ENCODE results near the gene ASB3.

Gene ASB3

GRCh38 chr2:53701221-53701620 is 85.5 kb downstream of the ASB3 start:
- TF ChIP-seq SIN3A (IDR thresholded peaks at IDR 0.05; ENCODE audit: borderline replicate concordance, insufficient read depth, low read length) (no peak), TAF1 (IDR thresholded peaks at IDR 0.05; ENCODE audit: borderline replicate concordance, insufficient read depth, low read length) (no peak), FOXP2 (optimal IDR thresholded peaks at IDR 0.05; ENCODE audit: borderline replicate concordance, extremely low read depth, extremely low read length, insufficient read depth) (no peak), POLR2AphosphoS5 (IDR thresholded peaks at IDR 0.05; ENCODE audit: low read depth, low read length) (no peak)
- TF ChIP-seq, protein P1, sequence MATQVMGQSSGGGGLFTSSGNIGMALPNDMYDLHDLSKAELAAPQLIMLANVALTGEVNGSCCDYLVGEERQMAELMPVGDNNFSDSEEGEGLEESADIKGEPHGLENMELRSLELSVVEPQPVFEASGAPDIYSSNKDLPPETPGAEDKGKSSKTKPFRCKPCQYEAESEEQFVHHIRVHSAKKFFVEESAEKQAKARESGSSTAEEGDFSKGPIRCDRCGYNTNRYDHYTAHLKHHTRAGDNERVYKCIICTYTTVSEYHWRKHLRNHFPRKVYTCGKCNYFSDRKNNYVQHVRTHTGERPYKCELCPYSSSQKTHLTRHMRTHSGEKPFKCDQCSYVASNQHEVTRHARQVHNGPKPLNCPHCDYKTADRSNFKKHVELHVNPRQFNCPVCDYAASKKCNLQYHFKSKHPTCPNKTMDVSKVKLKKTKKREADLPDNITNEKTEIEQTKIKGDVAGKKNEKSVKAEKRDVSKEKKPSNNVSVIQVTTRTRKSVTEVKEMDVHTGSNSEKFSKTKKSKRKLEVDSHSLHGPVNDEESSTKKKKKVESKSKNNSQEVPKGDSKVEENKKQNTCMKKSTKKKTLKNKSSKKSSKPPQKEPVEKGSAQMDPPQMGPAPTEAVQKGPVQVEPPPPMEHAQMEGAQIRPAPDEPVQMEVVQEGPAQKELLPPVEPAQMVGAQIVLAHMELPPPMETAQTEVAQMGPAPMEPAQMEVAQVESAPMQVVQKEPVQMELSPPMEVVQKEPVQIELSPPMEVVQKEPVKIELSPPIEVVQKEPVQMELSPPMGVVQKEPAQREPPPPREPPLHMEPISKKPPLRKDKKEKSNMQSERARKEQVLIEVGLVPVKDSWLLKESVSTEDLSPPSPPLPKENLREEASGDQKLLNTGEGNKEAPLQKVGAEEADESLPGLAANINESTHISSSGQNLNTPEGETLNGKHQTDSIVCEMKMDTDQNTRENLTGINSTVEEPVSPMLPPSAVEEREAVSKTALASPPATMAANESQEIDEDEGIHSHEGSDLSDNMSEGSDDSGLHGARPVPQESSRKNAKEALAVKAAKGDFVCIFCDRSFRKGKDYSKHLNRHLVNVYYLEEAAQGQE (IDR thresholded peaks at IDR 0.05; ENCODE audit: insufficient read depth in 1 of 2, low read depth in 2 of 2, low read length in 2 of 2) = no peak

DNA sequence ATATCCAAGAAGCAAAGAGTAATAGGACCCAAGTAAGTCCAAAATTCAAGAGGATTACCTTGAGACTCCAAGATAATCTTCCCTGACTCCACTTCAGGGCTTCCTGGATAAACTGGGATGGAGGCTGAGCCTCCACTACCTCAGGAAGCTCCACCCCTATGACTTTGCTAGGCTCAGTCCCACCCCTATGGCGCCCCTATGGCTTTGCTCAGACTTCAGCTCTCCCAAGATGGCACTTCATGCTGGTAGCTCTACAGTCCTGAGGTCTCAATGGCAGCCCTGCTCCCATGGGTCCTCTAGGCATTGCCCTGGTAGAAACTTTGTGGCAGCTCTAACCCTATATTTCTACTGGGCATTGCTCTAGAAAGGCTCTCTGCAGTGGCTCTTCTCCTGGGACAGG is 89.1 kb downstream of the ASB3 start:
- TF ChIP-seq TAF1 (IDR thresholded peaks at IDR 0.05; ENCODE audit: borderline replicate concordance, insufficient read depth, low read length) (no peak), SIN3A (IDR thresholded peaks at IDR 0.05; ENCODE audit: borderline replicate concordance, insufficient read depth, low read length) (no peak)
- TF ChIP-seq, protein P1 (IDR thresholded peaks at IDR 0.05; ENCODE audit: insufficient read depth in 1 of 2, low read depth in 2 of 2, low read length in 2 of 2) = no peak

DNA sequence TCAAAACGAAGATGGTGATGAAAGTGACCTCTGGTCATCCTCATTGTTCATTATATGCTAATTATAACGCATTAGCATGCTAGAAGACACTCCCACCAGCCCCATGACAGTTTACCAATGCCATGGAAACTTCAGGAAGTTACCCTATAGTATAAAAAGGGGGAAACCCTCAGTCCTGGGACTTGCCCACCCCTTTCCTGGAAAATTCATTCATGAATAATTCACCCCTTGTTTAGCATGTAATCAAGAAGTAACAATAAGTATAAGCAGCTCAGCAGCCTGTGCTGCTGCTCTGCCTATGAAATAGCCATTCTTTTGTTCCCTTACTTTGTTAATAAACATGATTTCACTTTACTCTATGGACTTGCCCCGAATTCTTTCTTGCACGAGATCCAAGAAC is 89.7 kb downstream of the ASB3 start:
- TF ChIP-seq TAF1 (IDR thresholded peaks at IDR 0.05; ENCODE audit: borderline replicate concordance, insufficient read depth, low read length) = no peak
- TF ChIP-seq SIN3A (IDR thresholded peaks at IDR 0.05; ENCODE audit: borderline replicate concordance, insufficient read depth, low read length) = no peak
- TF ChIP-seq POLR2AphosphoS5 (IDR thresholded peaks at IDR 0.05; ENCODE audit: low read depth, low read length) = no peak
- no peak for TF ChIP-seq FOXP2 (optimal IDR thresholded peaks at IDR 0.05; ENCODE audit: borderline replicate concordance, extremely low read depth, extremely low read length, insufficient read depth)
- TF ChIP-seq, protein P1 (IDR thresholded peaks at IDR 0.05; ENCODE audit: insufficient read depth in 1 of 2, low read depth in 2 of 2, low read length in 2 of 2) = no peak

DNA sequence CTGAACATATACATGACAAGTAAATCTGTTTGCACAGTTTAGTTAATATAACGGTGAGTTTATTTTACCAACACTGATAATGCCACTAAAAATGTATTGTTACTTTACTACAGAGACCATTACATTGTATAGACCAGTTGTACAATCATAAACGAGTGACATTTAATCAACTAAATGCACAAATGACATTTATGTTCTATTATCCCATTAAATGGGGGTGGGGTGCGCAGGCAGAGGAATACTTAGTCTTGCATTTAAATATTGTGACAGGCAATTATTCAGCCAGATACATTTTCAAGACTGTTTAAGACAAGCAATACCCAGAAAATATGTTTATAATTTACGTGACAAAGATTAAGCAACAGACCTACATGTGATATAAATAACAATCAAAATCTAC is 91.2 kb downstream of the ASB3 start:
- TF ChIP-seq FOXP2 (optimal IDR thresholded peaks at IDR 0.05; ENCODE audit: borderline replicate concordance, extremely low read depth, extremely low read length, insufficient read depth) (no peak), TAF1 (IDR thresholded peaks at IDR 0.05; ENCODE audit: borderline replicate concordance, insufficient read depth, low read length) (no peak), SIN3A (IDR thresholded peaks at IDR 0.05; ENCODE audit: borderline replicate concordance, insufficient read depth, low read length) (no peak), POLR2AphosphoS5 (IDR thresholded peaks at IDR 0.05; ENCODE audit: low read depth, low read length) (no peak)
- TF ChIP-seq, protein P1 (IDR thresholded peaks at IDR 0.05; ENCODE audit: insufficient read depth in 1 of 2, low read depth in 2 of 2, low read length in 2 of 2) = no peak

GRCh38 chr2:53694096-53694771 is 92.5 kb downstream of the ASB3 start:
- TF ChIP-seq FOXP2 (optimal IDR thresholded peaks at IDR 0.05; ENCODE audit: borderline replicate concordance, extremely low read depth, extremely low read length, insufficient read depth) (no peak), POLR2AphosphoS5 (IDR thresholded peaks at IDR 0.05; ENCODE audit: low read depth, low read length) (no peak), SIN3A (IDR thresholded peaks at IDR 0.05; ENCODE audit: borderline replicate concordance, insufficient read depth, low read length) (no peak), TAF1 (IDR thresholded peaks at IDR 0.05; ENCODE audit: borderline replicate concordance, insufficient read depth, low read length) (no peak)
- TF ChIP-seq, protein P1 (IDR thresholded peaks at IDR 0.05; ENCODE audit: insufficient read depth in 1 of 2, low read depth in 2 of 2, low read length in 2 of 2) = no peak

All from PFSK-1 (cell line).